Osteoblast (primary cell): ENCODE data around the gene FEZ2. TPM values are rescaled to one million over a fixed set of nuclear protein-coding genes. Genes with fewer than 3 reads are reported as not detected.

ENCODE experiments used
- DNase-seq: peaks from one replicate; pipeline ENCODE4 v3.0.0; 2011; ENCODE audit warnings: low spot score, mixed read lengths; ENCODE audit not compliant: insufficient read length; ENCODE audit errors: missing footprints
- H2AFZ ChIP-seq: 2 replicates; pipeline ENCODE4 v1.6.0; 2011; ENCODE audit warnings: mild to moderate bottlenecking, low read length
- H3K27ac ChIP-seq: 2 replicates; pipeline ENCODE4 v1.5.1; 2011; ENCODE audit warnings: mild to moderate bottlenecking, low read depth, low read length, moderate library complexity
- H3K27me3 ChIP-seq: 2 replicates; pipeline ENCODE4 v1.6.0; 2012; ENCODE audit warnings: mild to moderate bottlenecking, control low read depth, inconsistent platforms, low read length, moderate library complexity; ENCODE audit not compliant: insufficient read depth
- H3K36me3 ChIP-seq: 2 replicates; pipeline ENCODE4 v1.5.1; 2011; ENCODE audit warnings: mild to moderate bottlenecking, low read length, control low read depth, moderate library complexity; ENCODE audit not compliant: insufficient read depth
- H3K4me1 ChIP-seq: 2 replicates; pipeline ENCODE4 v1.5.1; 2011; ENCODE audit warnings: mild to moderate bottlenecking, low read length, control low read depth, moderate library complexity; ENCODE audit not compliant: insufficient read depth
- H3K4me2 ChIP-seq: 2 replicates; pipeline ENCODE4 v1.6.0; 2011; ENCODE audit warnings: mild to moderate bottlenecking, low read length; ENCODE audit not compliant: insufficient read depth
- H3K4me3 ChIP-seq: fragments of 200-600 bp; sonication (generic); 3 replicates; pipeline ENCODE4 v1.5.1; 2012; ENCODE audit warnings: mild to moderate bottlenecking, low read length, inconsistent platforms; ENCODE audit not compliant: insufficient read depth
- H3K79me2 ChIP-seq: 2 replicates; pipeline ENCODE4 v1.6.0; 2012; ENCODE audit warnings: mild to moderate bottlenecking, low read length, control low read depth, inconsistent platforms; ENCODE audit not compliant: insufficient read depth
- H3K9me3 ChIP-seq: 2 replicates; pipeline ENCODE4 v1.5.1; 2011; ENCODE audit warnings: low read depth, low read length, control low read depth
- H4K20me1 ChIP-seq: 2 replicates; pipeline ENCODE4 v1.6.0; 2012; ENCODE audit warnings: mild to moderate bottlenecking, low read length, control low read depth; ENCODE audit not compliant: insufficient read depth
- total RNA-seq: library from RNA; depleted of rRNA; stranded (reverse); fragments of >200 nt; gene quantifications from 2 replicates; pipeline ENCODE4 v1.2.3, GENCODE V29; 2012
- TF ChIP-seq, protein P1 (sequence below): IDR thresholded peaks from 2 replicates; pipeline ENCODE4 v1.5.1; 2011; ENCODE audit warnings: mild to moderate bottlenecking, low read depth, low read length, moderate library complexity; ENCODE audit errors: extremely low read depth

FEZ2 gene
- total RNA-seq, 1 donor = 62.6 TPM

GRCh38 chr2:36597003-36597531 lies 901 bp downstream of the FEZ2 start:
- peak overlapping the region; percentile 71 for H2AFZ ChIP-seq
- TF ChIP-seq, protein P1, sequence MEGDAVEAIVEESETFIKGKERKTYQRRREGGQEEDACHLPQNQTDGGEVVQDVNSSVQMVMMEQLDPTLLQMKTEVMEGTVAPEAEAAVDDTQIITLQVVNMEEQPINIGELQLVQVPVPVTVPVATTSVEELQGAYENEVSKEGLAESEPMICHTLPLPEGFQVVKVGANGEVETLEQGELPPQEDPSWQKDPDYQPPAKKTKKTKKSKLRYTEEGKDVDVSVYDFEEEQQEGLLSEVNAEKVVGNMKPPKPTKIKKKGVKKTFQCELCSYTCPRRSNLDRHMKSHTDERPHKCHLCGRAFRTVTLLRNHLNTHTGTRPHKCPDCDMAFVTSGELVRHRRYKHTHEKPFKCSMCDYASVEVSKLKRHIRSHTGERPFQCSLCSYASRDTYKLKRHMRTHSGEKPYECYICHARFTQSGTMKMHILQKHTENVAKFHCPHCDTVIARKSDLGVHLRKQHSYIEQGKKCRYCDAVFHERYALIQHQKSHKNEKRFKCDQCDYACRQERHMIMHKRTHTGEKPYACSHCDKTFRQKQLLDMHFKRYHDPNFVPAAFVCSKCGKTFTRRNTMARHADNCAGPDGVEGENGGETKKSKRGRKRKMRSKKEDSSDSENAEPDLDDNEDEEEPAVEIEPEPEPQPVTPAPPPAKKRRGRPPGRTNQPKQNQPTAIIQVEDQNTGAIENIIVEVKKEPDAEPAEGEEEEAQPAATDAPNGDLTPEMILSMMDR = no peak

DNA sequence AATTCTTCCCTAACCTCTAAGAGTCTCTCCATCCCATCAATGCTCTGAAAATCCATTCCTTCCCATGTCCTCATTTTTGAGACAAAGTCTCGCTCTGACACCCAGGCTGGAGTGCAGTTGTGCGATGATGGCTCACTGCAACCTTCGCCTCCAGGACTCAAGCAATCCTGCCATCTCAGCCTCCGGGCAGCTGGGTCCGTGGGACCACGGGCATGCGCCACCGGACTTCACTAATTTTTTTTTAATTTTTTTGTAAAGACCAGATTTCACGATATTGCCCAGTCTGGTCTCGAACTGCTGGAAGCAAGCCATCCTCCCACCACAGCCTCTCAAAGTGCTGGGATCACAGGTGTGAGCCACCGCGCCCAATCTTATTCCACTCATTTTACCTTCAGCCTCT lies 1.6 kb downstream of the FEZ2 start:
- Histone ChIP-seq H3K9me3 (no peaks in the 10 kb centered on the region), H3K27ac (no peak overlapping the region), H3K79me2 (peaks cover 63% of the 10 kb centered on the region), H3K27me3 (no peaks in the 10 kb centered on the region), H2AFZ (no peak overlapping the region), H3K36me3 (peaks cover 4% of the 10 kb centered on the region), H3K4me1 (peaks cover 13% of the 10 kb centered on the region), H3K4me2 (peak overlapping the region; percentile 95), H3K4me3 (peak overlapping the region; percentile 95), H4K20me1 (peaks cover 11% of the 10 kb centered on the region)
- DNase-seq = no peak
- TF ChIP-seq, protein P1 = no peak

More at GRCh38 chr2:36597003-36597531, 901 bp downstream of the FEZ2 start:
- DNase-seq = peak; percentile 80
- Histone ChIP-seq H3K4me1 (peaks cover 13% of the 10 kb centered on the region), H3K27me3 (no peaks in the 10 kb centered on the region), H3K79me2 (peaks cover 57% of the 10 kb centered on the region), H3K27ac (peak overlapping the region; percentile 71), H3K4me3 (peak overlapping the region; percentile 95), H3K9me3 (no peaks in the 10 kb centered on the region), H3K36me3 (peaks cover 4% of the 10 kb centered on the region), H3K4me2 (peak overlapping the region; percentile 95), H4K20me1 (peaks cover 7% of the 10 kb centered on the region)

DNA sequence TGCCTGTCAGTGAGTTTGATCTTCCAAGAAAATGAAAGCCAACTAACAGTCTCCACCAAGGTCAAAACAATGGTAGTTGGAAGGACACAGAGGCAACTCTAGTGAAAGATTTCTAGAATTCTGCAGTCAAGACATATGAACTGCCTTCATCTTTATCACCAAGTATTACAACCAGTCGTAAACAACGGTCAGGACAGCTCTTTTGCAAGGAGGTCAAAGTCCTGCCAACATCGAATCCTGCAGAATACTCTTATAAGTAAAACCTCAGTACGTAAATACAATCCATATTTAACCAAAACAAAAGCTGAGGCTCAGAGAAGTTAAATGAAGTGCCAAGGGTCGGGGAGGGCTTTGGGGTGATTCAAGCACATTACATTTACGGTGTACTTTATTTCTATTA lies 3.1 kb downstream of the FEZ2 start:
- Histone ChIP-seq H3K27ac (no peak overlapping the region), H2AFZ (no peak overlapping the region), H3K4me3 (no peak overlapping the region), H3K9me3 (no peaks in the 10 kb centered on the region), H3K4me1 (peaks cover 13% of the 10 kb centered on the region), H4K20me1 (peaks cover 11% of the 10 kb centered on the region), H3K79me2 (peaks cover 79% of the 10 kb centered on the region), H3K27me3 (no peaks in the 10 kb centered on the region), H3K4me2 (no peak overlapping the region), H3K36me3 (peaks cover 4% of the 10 kb centered on the region)
- TF ChIP-seq, protein P1 = no peak
- no peak for DNase-seq

DNA sequence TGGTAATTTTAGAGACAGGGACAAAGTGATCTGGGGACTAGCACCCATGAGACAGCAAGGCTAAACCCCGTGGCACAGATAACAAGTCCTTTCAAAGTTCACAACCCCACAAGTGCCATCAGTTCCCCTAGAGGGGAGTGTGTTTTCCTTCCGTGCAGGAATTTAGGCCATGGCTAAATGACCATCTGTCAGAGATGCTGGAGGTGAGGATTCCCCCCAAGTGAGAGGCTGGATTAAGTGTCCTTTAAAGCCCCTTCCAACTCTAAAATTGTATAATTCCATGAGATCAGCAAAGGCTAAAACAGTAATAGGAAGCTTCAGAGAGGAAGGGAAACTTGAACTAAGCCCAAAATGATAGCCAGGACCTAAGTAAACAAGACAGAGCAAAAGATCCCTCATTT lies 8.7 kb downstream of the FEZ2 start:
- no peak overlapping the region for H3K27ac ChIP-seq
- TF ChIP-seq, protein P1 = no peak
- H3K4me1 ChIP-seq = no peaks in the 10 kb centered on the region
- peaks cover 95% of the 10 kb centered on the region for H3K79me2 ChIP-seq
- no peak overlapping the region for H3K4me3 ChIP-seq
- H3K4me2 ChIP-seq = no peak overlapping the region
- no peaks in the 10 kb centered on the region for H3K9me3 ChIP-seq
- no peak overlapping the region for H2AFZ ChIP-seq
- peaks cover 4% of the 10 kb centered on the region for H4K20me1 ChIP-seq
- H3K27me3 ChIP-seq = no peaks in the 10 kb centered on the region
- H3K36me3 ChIP-seq = peaks cover 36% of the 10 kb centered on the region
- no peak for DNase-seq
